Epidermal melanocyte (primary cell): ENCODE measurements around the gene TOR1B.

ENCODE experiments used
- DNase-seq: peaks from one replicate; pipeline ENCODE4 v3.0.0; 2011; ENCODE audit warnings: low spot score; ENCODE audit not compliant: insufficient read length

Gene TOR1B

GRCh38 chr9:129840034-129840433 lies 37.0 kb downstream of the TOR1B start:
- no peak for DNase-seq

GRCh38 chr9:129841071-129841470 lies 38.1 kb downstream of the TOR1B start:
- no peak for DNase-seq

- no peak for DNase-seq
Observed at GRCh38 chr9:129845373-129845772, 42.4 kb downstream of the TOR1B start.

GRCh38 chr9:129848712-129849441 lies 45.9 kb downstream of the TOR1B start:
- DNase-seq, result no peak

GRCh38 chr9:129849901-129850300 lies 46.9 kb downstream of the TOR1B start:
- DNase-seq, result no peak

- DNase-seq, result no peak
Observed at GRCh38 chr9:129850821-129851550, 48.0 kb downstream of the TOR1B start.

GRCh38 chr9:129851821-129852220 lies 48.8 kb downstream of the TOR1B start:
- no peak for DNase-seq

- DNase-seq, result no peak
Observed at GRCh38 chr9:129852579-129852978, 49.6 kb downstream of the TOR1B start.

- DNase-seq, result no peak
Observed at GRCh38 chr9:129853614-129854013, 50.6 kb downstream of the TOR1B start.

GRCh38 chr9:129854588-129855110 lies 51.7 kb downstream of the TOR1B start:
- no peak for DNase-seq

- DNase-seq, result no peak
Observed at GRCh38 chr9:129857207-129857606, 54.2 kb downstream of the TOR1B start.

- no peak for DNase-seq
Observed at GRCh38 chr9:129858167-129858962, 55.4 kb downstream of the TOR1B start.
